Liver (tissue), 9 donors: ENCODE results near the gene TLN1. TPM values are rescaled to one million over a fixed set of nuclear protein-coding genes. Genes with fewer than 3 reads are reported as not detected.

Experiments
- DNase-seq: peaks from one replicate; pipeline ENCODE4 v3.0.0-alpha.2; 2017; ENCODE audit warnings: low spot score
- H3K27ac ChIP-seq, 2 donors: one replicate each; pipeline ENCODE4 v1.7.0; 2013; ENCODE audit warnings: inconsistent platforms in 2 of 2, low read length in 2 of 2, control low read depth in 1 of 2, low read depth in 1 of 2, mild to moderate bottlenecking in 1 of 2
- H3K27me3 ChIP-seq, 4 donors: one replicate each; pipeline versions ENCODE4 v1.6.1 to v1.7.0; 2013; ENCODE audit warnings: low read length in 3 of 4, inconsistent platforms in 1 of 4, mild to moderate bottlenecking in 1 of 4, moderate library complexity in 1 of 4; ENCODE audit not compliant: control insufficient read depth in 4 of 4, insufficient read depth in 4 of 4
- H3K36me3 ChIP-seq, 4 donors: one replicate each; pipeline versions ENCODE4 v1.6.1 to v1.7.0; 2013; ENCODE audit warnings: low read length in 3 of 4, mild to moderate bottlenecking in 3 of 4, low read depth in 1 of 4, moderate library complexity in 1 of 4; ENCODE audit not compliant: control insufficient read depth in 4 of 4, insufficient read depth in 3 of 4
- H3K4me1 ChIP-seq, 4 donors: one replicate each; pipeline versions ENCODE4 v1.6.1 to v1.7.0; 2013; ENCODE audit warnings: low read length in 3 of 4, mild to moderate bottlenecking in 3 of 4, moderate library complexity in 1 of 4; ENCODE audit not compliant: control insufficient read depth in 4 of 4, insufficient read depth in 4 of 4
- H3K4me3 ChIP-seq, 3 donors: one replicate each; pipeline versions ENCODE4 v1.6.1 to v1.7.0; 2013; ENCODE audit warnings: low read length in 3 of 3, control low read depth in 1 of 3, low read depth in 1 of 3, mild to moderate bottlenecking in 1 of 3
- H3K9ac ChIP-seq, 2 donors: one replicate each; pipeline ENCODE4 v1.7.0; 2013; ENCODE audit warnings: low read length in 2 of 2, mild to moderate bottlenecking in 2 of 2, moderate library complexity in 2 of 2, control low read depth in 1 of 2, low read depth in 1 of 2
- H3K9me3 ChIP-seq, 4 donors: one replicate each; pipeline versions ENCODE4 v1.6.1 to v1.7.0; 2013; ENCODE audit warnings: low read length in 3 of 4; ENCODE audit not compliant: control insufficient read depth in 4 of 4
- ATF3 ChIP-seq: IDR thresholded peaks from 2 replicates; pipeline ENCODE4 v1.6.1; 2016; ENCODE audit warnings: antibody characterized with exemption
- CTCF ChIP-seq: fragments of 150-350 bp; IDR thresholded peaks from 2 replicates; pipeline ENCODE4 v1.5.1; 2017; ENCODE audit warnings: improper control_type of control experiment, low read depth, low read length; ENCODE audit not compliant: missing input control
- EGR1 ChIP-seq, 2 donors: IDR thresholded peaks; 2 replicates each; pipeline ENCODE4 v1.6.1; 2016 to 2018; ENCODE audit warnings: antibody characterized with exemption in 2 of 2, low read depth in 2 of 2
- FOXA1 ChIP-seq: IDR thresholded peaks from 2 replicates; pipeline ENCODE4 v1.6.1; 2016; ENCODE audit warnings: antibody characterized with exemption
- FOXA2 ChIP-seq: IDR thresholded peaks from 2 replicates; pipeline ENCODE4 v1.6.1; 2016; ENCODE audit warnings: antibody characterized with exemption
- GABPA ChIP-seq, 2 donors: IDR thresholded peaks in 1 of 2; conservative IDR thresholded peaks in 1 of 2; 2 replicates each; pipeline ENCODE4 v1.6.1; 2016; ENCODE audit warnings: antibody characterized with exemption in 2 of 2, mild to moderate bottlenecking in 1 of 2, moderate library complexity in 1 of 2
- HNF4A ChIP-seq, 2 donors: conservative IDR thresholded peaks; 2 replicates each; pipeline ENCODE4 v1.6.1; 2016; ENCODE audit warnings: antibody characterized with exemption in 2 of 2, mild to moderate bottlenecking in 2 of 2
- HNF4G ChIP-seq: IDR thresholded peaks from 2 replicates; pipeline ENCODE4 v1.6.1; 2016; ENCODE audit warnings: antibody characterized with exemption
- JUND ChIP-seq, 2 donors: IDR thresholded peaks; 2 replicates each; pipeline ENCODE4 v1.6.1; 2016; ENCODE audit warnings: antibody characterized with exemption in 2 of 2
- MAX ChIP-seq: IDR thresholded peaks from 2 replicates; pipeline ENCODE4 v1.6.1; 2016; ENCODE audit warnings: antibody characterized with exemption
- NR2F2 ChIP-seq: IDR thresholded peaks from 2 replicates; pipeline ENCODE4 v1.6.1; 2016; ENCODE audit warnings: antibody characterized with exemption
- RAD21 ChIP-seq, 2 donors: IDR thresholded peaks; 2 replicates each; pipeline ENCODE4 v1.6.1; 2016; ENCODE audit warnings: antibody characterized with exemption in 2 of 2, mild to moderate bottlenecking in 2 of 2
- REST ChIP-seq: IDR thresholded peaks from 2 replicates; pipeline ENCODE4 v1.6.1; 2016; ENCODE audit warnings: antibody characterized with exemption, mild to moderate bottlenecking
- RXRA ChIP-seq, 2 donors: IDR thresholded peaks; 2 replicates each; pipeline ENCODE4 v1.6.1; 2017 to 2018; ENCODE audit warnings: antibody characterized with exemption in 2 of 2, mild to moderate bottlenecking in 1 of 2
- SP1 ChIP-seq: IDR thresholded peaks from 2 replicates; pipeline ENCODE4 v1.6.1; 2018; ENCODE audit warnings: antibody characterized with exemption, mild to moderate bottlenecking
- TAF1 ChIP-seq: conservative IDR thresholded peaks from 2 replicates; pipeline ENCODE4 v1.6.1; 2016; ENCODE audit warnings: antibody characterized with exemption, mild to moderate bottlenecking
- YY1 ChIP-seq: IDR thresholded peaks from 2 replicates; pipeline ENCODE4 v1.6.1; 2016; ENCODE audit warnings: antibody characterized with exemption, mild to moderate bottlenecking
- ZBTB33 ChIP-seq: IDR thresholded peaks from 2 replicates; pipeline ENCODE4 v1.6.1; 2016; ENCODE audit warnings: antibody characterized with exemption
- WGBS: extraction: QIAGEN DNeasy Blood & Tissue Kit; methylation state at CpG from one replicate; pipeline ENCODE4 v1.1.7; 2013; 5-methylcytosine and 5-hydroxymethylcytosine counted together
- polyA plus RNA-seq, 2 donors: library from polyadenylated mRNA; stranded (reverse) in 1 of 2; unstranded in 1 of 2; fragments of 200-250 nt in 1 of 2; fragments of >200 nt in 1 of 2; fragmentation: Nextera tagmentation in 1 of 2; extraction: Ambion mirVana in 1 of 2; gene quantifications; one replicate each; pipeline versions ENCODE4 v1.2.1 to v1.2.3, GENCODE V29; 2013 to 2015
- total RNA-seq, 2 donors: library from RNA; depleted of rRNA; stranded (reverse); fragments of >200 nt; gene quantifications; one replicate each; pipeline ENCODE4 v1.2.3, GENCODE V29; 2014
- donor health status: healthy.
- donor health status: healthy.
- donor health status: healthy.
- donor health status: healthy.
- donor health status: healthy.

The TLN1 gene
- total and polyA plus RNA-seq, 4 donors: 24.5 to 184 (median 125) TPM

GRCh38 chr9:35700942-35701341, 31.1 kb downstream of the TLN1 start:
- Histone ChIP-seq H3K4me1 (no peaks in the 10 kb centered on the region), H3K27me3 (no peaks in the 10 kb centered on the region), H3K4me3 (no peak overlapping the region), H3K27ac (no peak overlapping the region), H3K9ac (no peak overlapping the region), H3K36me3 (peaks cover 46 to 94% (median 86%) of the 10 kb centered on the region in 4 donors), H3K9me3 (no peaks in the 10 kb centered on the region)
- DNase-seq: no peak
- TF ChIP-seq FOXA2: no peak
- no peak for TF ChIP-seq JUND (IDR thresholded peaks at IDR 0.05)
- TF ChIP-seq RAD21 (IDR thresholded peaks at IDR 0.05): no peak
- no peak for TF ChIP-seq ZBTB33
- no peak for TF ChIP-seq FOXA1
- TF ChIP-seq MAX: no peak
- no peak for TF ChIP-seq RXRA (IDR thresholded peaks at IDR 0.05)
- no peak for TF ChIP-seq CTCF
- TF ChIP-seq HNF4G: no peak
- no peak for TF ChIP-seq HNF4A (conservative IDR thresholded peaks at IDR 0.05)
- TF ChIP-seq NR2F2: no peak

GRCh38 chr9:35700031-35700430, 32.0 kb downstream of the TLN1 start:
- Histone ChIP-seq H3K27me3 (no peaks in the 10 kb centered on the region), H3K36me3 (peaks cover 39 to 88% (median 77%) of the 10 kb centered on the region in 4 donors), H3K27ac (no peak overlapping the region), H3K9me3 (no peaks in the 10 kb centered on the region), H3K4me1 (no peaks in the 10 kb centered on the region), H3K4me3 (no peak overlapping the region), H3K9ac (no peak overlapping the region)
- 91% methylated on average over 11 of the region's 11 CpGs for WGBS
- DNase-seq: no peak
- TF ChIP-seq CTCF: no peak
- no peak for TF ChIP-seq EGR1 (IDR thresholded peaks at IDR 0.05; ENCODE audit: low read depth in 2 of 2)
- TF ChIP-seq TAF1: no peak
- TF ChIP-seq RAD21 (IDR thresholded peaks at IDR 0.05): no peak
- no peak for TF ChIP-seq RXRA (IDR thresholded peaks at IDR 0.05)
- TF ChIP-seq NR2F2: no peak
- TF ChIP-seq ZBTB33: no peak
- no peak for TF ChIP-seq GABPA (IDR thresholded peaks at IDR 0.05 in 1 of 2, conservative IDR thresholded peaks at IDR 0.05 in 1 of 2)
- TF ChIP-seq HNF4G: no peak
- TF ChIP-seq HNF4A (conservative IDR thresholded peaks at IDR 0.05): no peak
- TF ChIP-seq REST: no peak
- no peak for TF ChIP-seq YY1
- no peak for TF ChIP-seq ATF3
- TF ChIP-seq MAX: no peak
- TF ChIP-seq FOXA1: no peak
- TF ChIP-seq SP1: no peak
- TF ChIP-seq JUND (IDR thresholded peaks at IDR 0.05): no peak
- no peak for TF ChIP-seq FOXA2
